22Rv1 (cell line): Measurements from ENCODE around the gene OMD.

Source experiments
- H3K27ac ChIP-seq: fragments of 450-650 bp; 2 replicates; pipeline ENCODE4 v1.5.1; 2017
- ZFX ChIP-seq: fragments of 450-650 bp; IDR thresholded peaks from 2 replicates; pipeline ENCODE4 v1.6.1; 2017; ENCODE audit warnings: antibody characterized with exemption, borderline replicate concordance
- TF ChIP-seq, protein P1 (sequence below): fragments of 450-650 bp; IDR thresholded peaks from 2 replicates; pipeline ENCODE4 v1.5.1; 2017; ENCODE audit warnings: mild to moderate bottlenecking

Gene OMD

DNA sequence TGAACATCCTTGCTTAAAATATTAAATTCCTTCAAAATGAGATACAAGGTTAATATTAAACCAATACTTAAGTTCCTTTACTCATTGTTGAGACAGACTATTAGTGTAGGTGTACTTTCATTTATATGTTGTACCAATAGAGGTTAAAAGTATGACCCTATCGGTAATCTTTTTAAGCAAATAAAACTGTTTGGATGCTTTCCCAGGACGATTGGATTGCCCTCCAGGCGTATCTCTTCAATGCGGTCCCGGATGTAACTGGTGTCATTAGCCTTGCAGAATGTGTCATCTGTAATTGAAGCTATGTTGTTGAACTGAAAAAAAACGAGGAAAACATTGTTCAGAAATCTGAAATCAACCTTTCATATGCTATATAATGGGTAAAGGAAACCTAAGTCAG lies 38.8 kb downstream of the OMD start:
- no peak overlapping the region for H3K27ac ChIP-seq
- TF ChIP-seq ZFX: no peak
- TF ChIP-seq, protein P1, sequence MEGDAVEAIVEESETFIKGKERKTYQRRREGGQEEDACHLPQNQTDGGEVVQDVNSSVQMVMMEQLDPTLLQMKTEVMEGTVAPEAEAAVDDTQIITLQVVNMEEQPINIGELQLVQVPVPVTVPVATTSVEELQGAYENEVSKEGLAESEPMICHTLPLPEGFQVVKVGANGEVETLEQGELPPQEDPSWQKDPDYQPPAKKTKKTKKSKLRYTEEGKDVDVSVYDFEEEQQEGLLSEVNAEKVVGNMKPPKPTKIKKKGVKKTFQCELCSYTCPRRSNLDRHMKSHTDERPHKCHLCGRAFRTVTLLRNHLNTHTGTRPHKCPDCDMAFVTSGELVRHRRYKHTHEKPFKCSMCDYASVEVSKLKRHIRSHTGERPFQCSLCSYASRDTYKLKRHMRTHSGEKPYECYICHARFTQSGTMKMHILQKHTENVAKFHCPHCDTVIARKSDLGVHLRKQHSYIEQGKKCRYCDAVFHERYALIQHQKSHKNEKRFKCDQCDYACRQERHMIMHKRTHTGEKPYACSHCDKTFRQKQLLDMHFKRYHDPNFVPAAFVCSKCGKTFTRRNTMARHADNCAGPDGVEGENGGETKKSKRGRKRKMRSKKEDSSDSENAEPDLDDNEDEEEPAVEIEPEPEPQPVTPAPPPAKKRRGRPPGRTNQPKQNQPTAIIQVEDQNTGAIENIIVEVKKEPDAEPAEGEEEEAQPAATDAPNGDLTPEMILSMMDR: no peak

DNA sequence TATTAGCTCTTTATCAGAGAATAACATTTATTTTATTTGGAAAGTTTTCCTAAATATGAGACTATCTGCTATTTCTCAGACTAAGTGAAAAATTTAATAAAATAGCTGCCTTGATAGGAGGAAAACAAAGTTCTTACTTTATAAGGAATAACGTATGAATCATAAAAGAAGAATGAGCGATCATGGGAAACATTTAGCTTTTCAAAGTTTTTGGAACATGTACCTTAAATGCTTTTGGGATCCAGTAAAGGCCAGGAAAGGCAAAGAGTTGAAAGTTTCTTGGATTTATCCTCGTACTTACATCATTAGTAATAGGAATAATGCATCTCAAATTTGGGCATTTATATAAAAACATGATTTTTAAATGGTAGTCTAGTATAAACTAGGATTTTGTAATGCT lies 39.3 kb downstream of the OMD start:
- no peak overlapping the region for H3K27ac ChIP-seq
- TF ChIP-seq, protein P1: no peak
- no peak for TF ChIP-seq ZFX

DNA sequence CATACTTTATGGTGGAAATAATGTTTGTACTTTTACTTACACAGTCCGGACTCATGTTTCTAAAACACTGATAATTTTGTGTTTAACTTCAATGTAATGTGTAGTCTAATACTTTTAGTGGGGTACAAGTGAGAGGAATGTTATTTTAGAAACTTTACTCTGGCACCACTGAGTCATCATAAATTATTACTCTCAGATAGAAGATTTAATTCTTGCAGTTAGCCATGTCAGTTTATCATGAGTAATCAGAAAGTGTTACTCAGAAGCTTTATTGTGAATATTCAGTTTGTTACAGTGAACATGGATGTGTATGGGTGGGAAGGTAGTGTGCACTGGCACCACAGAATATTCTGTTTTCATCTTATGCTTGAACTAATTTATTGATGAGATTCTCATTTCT lies 39.9 kb downstream of the OMD start:
- TF ChIP-seq ZFX: no peak
- no peak overlapping the region for H3K27ac ChIP-seq

DNA sequence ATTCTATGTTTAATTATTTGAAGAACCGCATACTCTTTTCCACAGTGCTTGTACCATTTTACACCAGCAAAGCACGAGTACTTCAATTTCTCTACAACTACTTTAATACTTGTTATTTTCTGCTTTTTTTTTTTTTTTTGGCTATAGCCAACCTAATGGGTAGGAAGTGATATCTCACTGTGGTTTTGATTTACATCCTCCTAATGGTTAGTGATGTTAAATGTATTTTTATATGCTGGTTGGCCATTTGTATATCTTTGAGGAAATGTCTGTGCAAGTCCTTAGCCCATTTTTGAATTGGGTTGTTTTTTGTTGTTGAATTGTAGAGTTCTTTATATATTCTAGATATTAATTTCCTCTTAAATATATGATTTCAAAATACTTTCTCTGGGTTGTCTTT lies 42.5 kb downstream of the OMD start:
- TF ChIP-seq, protein P1: no peak
- no peak for TF ChIP-seq ZFX
- no peak overlapping the region for H3K27ac ChIP-seq

DNA sequence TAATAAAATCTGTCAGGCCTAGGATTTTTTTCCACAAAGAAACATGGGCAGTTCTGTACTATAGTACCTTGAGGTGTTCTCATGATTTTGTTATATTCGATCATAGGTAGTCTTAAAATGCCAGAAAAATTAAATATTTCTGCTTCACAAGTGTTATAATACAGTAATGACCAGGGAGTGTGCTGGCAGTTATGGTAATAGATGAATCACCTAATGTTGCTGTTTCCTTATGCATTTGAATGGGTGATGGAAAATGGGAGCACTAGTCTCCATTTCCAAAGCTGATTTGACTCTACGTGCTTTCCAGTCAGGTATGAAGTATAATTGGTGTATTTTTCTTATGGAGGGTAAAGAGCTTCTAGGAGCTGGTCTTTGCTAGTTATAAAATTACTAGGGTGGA lies 43.7 kb downstream of the OMD start:
- TF ChIP-seq ZFX: no peak
- TF ChIP-seq, protein P1: no peak
- H3K27ac ChIP-seq: no peak overlapping the region

DNA sequence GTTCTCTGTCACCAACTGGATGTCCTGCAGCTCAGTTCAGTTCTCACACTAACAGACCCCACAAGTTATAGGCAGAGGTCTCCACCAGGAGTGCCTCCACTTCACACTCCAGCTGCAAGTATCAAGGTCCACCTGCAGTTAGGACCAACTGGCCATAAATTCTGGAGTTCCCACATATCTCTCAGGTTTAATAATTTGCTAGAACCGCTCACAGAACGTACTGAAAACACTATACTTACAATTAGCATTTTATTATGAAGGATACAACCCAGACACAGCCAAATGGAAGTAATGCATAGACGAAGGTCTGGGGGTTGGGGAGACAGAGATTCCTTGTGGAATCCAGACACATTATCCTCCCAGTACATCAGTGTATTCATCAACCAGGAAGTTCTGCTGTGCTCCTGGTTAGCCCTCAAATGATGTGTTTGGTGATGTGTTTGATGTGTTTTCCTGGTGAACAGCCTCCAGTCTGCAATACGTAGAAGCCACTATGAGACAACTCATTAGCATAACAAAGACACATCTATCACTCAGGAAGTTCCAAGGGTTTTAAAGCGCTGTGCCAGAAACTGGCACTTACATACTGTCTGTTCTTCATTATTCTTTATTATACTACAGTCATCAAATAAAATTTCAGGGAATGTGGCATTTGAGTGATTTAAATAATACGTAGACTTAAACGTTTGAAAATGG lies 45.3 kb downstream of the OMD start:
- no peak overlapping the region for H3K27ac ChIP-seq
- TF ChIP-seq, protein P1: no peak
- TF ChIP-seq ZFX: no peak

DNA sequence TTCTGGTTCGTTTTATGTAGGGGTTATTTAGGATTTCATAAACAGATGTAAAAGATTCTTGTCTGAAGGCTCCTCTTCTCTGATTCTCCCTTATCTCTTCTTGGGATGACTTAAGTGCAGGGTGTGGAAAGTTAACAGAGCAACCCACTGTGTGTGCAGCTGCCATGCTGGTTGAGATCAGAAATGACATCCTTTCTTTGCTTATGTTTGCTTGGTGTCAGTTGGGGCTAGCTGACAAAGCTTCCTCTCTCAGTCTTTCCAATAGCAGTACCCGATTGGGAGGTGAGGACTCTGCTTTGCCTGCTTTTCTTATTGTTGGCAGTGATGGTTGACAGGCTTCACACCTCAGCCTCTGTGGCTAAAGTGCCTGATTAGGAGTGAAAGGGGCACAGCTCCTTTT lies 46.4 kb downstream of the OMD start:
- no peak overlapping the region for H3K27ac ChIP-seq
- TF ChIP-seq ZFX: no peak
- TF ChIP-seq, protein P1: no peak

DNA sequence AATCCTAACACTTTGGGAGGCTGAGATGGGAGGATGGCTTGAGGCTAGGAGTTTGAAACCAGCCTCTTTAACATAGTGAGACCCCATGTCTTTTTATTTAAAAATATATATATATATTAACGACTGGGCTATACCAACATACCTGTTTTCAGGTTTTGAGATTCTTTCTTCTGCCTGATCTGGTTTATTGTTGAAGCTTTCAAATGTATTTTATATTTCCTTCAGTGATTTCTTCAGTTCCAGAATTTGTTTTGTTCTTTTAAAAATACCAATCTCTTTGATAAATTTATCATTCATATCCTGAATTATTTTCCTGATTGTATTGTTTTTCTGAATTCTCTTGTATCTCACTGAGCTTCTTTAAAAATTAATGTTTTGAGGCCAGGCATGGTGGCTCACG lies 51.1 kb downstream of the OMD start:
- no peak overlapping the region for H3K27ac ChIP-seq
- TF ChIP-seq ZFX: no peak
- TF ChIP-seq, protein P1: no peak
